GM18505 (cell line): ENCODE data around the gene MAP3K21.

ENCODE experiments used
- ATAC-seq: cut with Tn5 transposase; IDR thresholded peaks from one replicate; pipeline ENCODE4 v1.9.1; 2021; ENCODE audit not compliant: unreplicated experiment
- POLR2A ChIP-seq: IDR thresholded peaks from 4 replicates; pipeline ENCODE4 v1.6.1; 2011; ENCODE audit warnings: borderline replicate concordance; ENCODE audit not compliant: insufficient read depth, insufficient read length; ENCODE audit errors: extremely low read depth

The MAP3K21 gene

DNA sequence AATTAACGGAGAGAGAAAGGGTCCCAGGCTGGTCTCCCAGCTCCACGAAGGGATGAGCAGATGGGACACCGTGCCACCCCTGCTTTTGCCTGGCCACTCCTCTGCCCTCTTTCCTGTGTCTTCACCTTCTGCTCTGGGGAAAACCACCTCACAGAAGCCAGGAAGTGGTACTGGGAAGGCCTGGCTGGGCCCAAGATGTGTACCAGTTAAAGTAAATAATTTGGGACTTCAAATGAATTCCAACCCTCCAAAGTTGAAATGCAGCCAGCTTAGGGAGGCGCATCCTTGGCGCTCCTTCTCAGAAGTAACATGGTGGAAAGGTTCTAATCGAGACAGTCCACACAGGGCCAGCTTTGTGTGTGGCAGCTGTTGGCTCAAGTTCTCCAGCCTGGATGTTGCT, 45.7 kb downstream of the MAP3K21 start:
- no peak for ATAC-seq

GRCh38 chr1:233375653-233376052, 48.1 kb downstream of the MAP3K21 start:
- no peak for ATAC-seq
- TF ChIP-seq POLR2A: no peak

More for the DNA sequence above, 45.7 kb downstream of the MAP3K21 start:
- no peak for TF ChIP-seq POLR2A

- no peak for ATAC-seq
- no peak for TF ChIP-seq POLR2A
Observed at GRCh38 chr1:233376382-233377110, 49.0 kb downstream of the MAP3K21 start.

GRCh38 chr1:233379869-233380438, 52.4 kb downstream of the MAP3K21 start:
- TF ChIP-seq POLR2A: no peak
- no peak for ATAC-seq

DNA sequence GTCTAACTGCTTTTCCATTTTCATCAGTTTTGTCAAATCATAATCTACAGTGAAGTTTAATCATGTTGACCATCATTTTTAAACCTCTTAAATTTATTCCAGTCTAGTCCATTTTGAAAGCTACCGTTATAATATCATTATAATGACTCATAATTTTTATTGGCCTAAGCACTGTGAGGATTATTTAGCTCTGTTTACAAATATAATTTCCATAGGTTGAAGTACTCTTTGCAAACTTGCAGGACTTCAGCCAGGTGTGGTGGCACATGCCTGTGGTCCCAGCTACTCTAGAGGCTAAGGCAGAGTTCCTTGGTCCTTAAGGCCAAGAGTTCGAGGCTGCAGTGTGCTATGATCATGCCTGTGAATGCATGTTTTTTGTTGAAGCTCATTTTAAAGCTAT, 54.3 kb downstream of the MAP3K21 start:
- no peak for ATAC-seq
- no peak for TF ChIP-seq POLR2A

GRCh38 chr1:233383984-233384383, 56.5 kb downstream of the MAP3K21 start:
- no peak for TF ChIP-seq POLR2A
- ATAC-seq: no peak

DNA sequence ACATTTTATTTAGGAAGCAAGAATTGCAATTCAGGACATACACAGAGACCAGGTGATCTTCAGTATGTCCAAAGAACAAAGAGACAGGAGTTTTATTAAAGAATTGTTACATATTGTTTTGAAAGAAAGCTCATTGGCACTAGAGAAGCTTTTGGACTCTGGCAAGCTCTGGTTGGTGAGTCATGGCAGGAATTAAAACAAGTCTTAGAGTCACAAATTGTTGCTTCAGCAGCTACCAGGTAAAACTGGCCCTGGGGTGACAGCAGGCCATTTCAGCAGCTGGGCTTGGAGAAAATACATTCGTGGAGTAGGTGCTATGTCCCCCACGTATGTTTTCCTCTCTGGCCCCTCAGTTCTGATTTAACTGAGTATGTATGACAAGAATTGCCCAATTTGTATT, 58.8 kb downstream of the MAP3K21 start:
- no peak for ATAC-seq
- no peak for TF ChIP-seq POLR2A

- no peak for ATAC-seq
- no peak for TF ChIP-seq POLR2A
Observed at GRCh38 chr1:233387585-233387984, 60.1 kb downstream of the MAP3K21 start.

DNA sequence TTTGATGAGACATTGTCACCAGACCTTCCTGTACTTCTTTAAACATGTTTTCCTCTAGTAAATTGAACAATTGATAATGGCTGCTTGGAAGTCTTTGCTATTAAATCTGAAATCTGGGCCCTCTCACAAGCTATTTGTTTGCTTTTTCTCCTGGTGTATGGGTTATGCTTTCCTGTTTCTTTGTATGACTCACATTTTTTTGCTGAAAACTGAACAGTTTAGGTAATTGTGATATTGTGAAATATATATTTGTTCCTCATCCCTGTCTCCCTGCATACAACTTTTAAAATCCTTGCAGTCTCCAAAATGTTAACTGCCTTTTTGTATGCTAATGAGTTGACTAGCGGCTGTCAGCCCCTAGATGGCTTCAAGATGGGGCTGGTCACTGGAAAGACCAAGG, 61.6 kb downstream of the MAP3K21 start:
- no peak for ATAC-seq
- TF ChIP-seq POLR2A: no peak

- no peak for ATAC-seq
- TF ChIP-seq POLR2A: no peak
Observed at GRCh38 chr1:233389893-233390292, 62.4 kb downstream of the MAP3K21 start.

DNA sequence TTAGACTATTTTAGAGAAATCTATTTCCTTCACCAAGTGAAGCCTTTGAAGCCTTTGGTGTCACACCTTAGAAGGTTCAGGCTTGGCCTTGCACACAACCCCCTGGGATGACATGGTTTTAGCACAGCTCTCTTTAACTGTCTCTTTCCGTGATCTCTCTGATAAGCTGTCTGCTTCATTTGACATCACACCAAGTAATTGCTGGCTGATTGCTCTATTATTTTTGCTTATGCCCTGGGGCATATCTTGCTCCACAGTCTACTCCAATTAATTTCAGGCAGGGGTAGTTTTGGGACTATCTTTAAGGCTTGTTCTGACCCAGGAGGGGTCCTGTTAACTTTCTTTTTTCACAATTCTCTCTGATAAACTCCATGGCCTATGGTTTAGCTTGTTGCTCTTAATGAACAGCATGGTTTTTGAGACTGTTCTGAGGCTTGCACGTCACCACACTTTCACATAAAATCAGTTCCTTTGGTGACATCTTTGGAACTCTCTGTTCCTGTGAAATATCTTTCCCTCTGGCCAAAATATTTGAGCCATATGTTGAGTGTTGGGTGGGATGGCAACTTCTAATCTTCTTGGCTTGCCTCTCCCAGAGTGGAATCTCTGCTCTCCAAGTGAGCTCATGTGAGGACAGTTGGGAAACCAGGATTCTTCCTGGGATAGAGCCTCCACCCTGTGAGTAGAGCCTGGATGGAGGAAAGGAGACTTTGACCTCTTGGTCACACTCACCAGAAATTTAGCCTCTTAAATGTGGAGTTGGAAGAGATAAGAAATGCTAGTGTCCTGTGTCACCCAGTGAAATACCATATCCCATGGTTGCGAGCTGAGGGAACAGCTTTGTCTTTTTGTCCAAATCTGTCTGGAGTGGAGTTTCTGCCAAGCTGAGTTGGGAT, 63.6 kb downstream of the MAP3K21 start:
- no peak for ATAC-seq
- no peak for TF ChIP-seq POLR2A

- no peak for ATAC-seq
- TF ChIP-seq POLR2A: no peak
Observed at GRCh38 chr1:233393084-233393840, 65.7 kb downstream of the MAP3K21 start.

GRCh38 chr1:233393926-233394680, 66.6 kb downstream of the MAP3K21 start:
- TF ChIP-seq POLR2A: no peak
- ATAC-seq: no peak
